ENCODE measurements around the gene ARHGAP15.

Gene ARHGAP15

GRCh38 chr2:143354050-143354750, 225.0 kb downstream of the ARHGAP15 start:
- DNase-seq, result no peak

GRCh38 chr2:143355870-143356269, 226.7 kb downstream of the ARHGAP15 start:
- no peak for DNase-seq

GRCh38 chr2:143356336-143356735, 227.1 kb downstream of the ARHGAP15 start:
- no peak for DNase-seq

- no peak for DNase-seq
Measured at GRCh38 chr2:143356736-143357446, 227.7 kb downstream of the ARHGAP15 start.

GRCh38 chr2:143357966-143358365, 228.7 kb downstream of the ARHGAP15 start:
- no peak for DNase-seq

- DNase-seq, result no peak
Measured at GRCh38 chr2:143361346-143361745, 232.1 kb downstream of the ARHGAP15 start.

GRCh38 chr2:143371616-143372015, 242.4 kb downstream of the ARHGAP15 start:
- peak; percentile 10 for DNase-seq

- peak; percentile 37 for DNase-seq
Measured at GRCh38 chr2:143375384-143375880, 246.2 kb downstream of the ARHGAP15 start.

- DNase-seq, result no peak
Measured at GRCh38 chr2:143378996-143379395, 249.8 kb downstream of the ARHGAP15 start.

GRCh38 chr2:143379955-143380354, 250.7 kb downstream of the ARHGAP15 start:
- no peak for DNase-seq

- DNase-seq, result no peak
Measured at GRCh38 chr2:143382573-143382972, 253.4 kb downstream of the ARHGAP15 start.

- no peak for DNase-seq
Measured at GRCh38 chr2:143383016-143383415, 253.8 kb downstream of the ARHGAP15 start.

- no peak for DNase-seq
Measured at GRCh38 chr2:143384111-143384510, 254.9 kb downstream of the ARHGAP15 start.

GRCh38 chr2:143390171-143390570, 261.0 kb downstream of the ARHGAP15 start:
- no peak for DNase-seq

- no peak for DNase-seq
Measured at GRCh38 chr2:143392358-143392757, 263.1 kb downstream of the ARHGAP15 start.

- DNase-seq, result no peak
Measured at GRCh38 chr2:143394062-143394461, 264.8 kb downstream of the ARHGAP15 start.

GRCh38 chr2:143397884-143398614, 268.8 kb downstream of the ARHGAP15 start:
- DNase-seq, result peak; percentile 33

- no peak for DNase-seq
Measured at GRCh38 chr2:143398781-143399180, 269.6 kb downstream of the ARHGAP15 start.

- DNase-seq, result no peak
Measured at GRCh38 chr2:143399631-143400069, 270.4 kb downstream of the ARHGAP15 start.

GRCh38 chr2:143401861-143402260, 272.6 kb downstream of the ARHGAP15 start:
- DNase-seq, result no peak

GRCh38 chr2:143402451-143402850, 273.2 kb downstream of the ARHGAP15 start:
- DNase-seq, result no peak

GRCh38 chr2:143410082-143410897, 281.1 kb downstream of the ARHGAP15 start:
- DNase-seq, result no peak

GRCh38 chr2:143415571-143415970, 286.4 kb downstream of the ARHGAP15 start:
- DNase-seq, result no peak

All from NCI-H226 (cell line).